Lung (tissue), 12 donors: ENCODE results near the gene CACNA1C. TPM values are rescaled to one million over a fixed set of nuclear protein-coding genes. Genes with fewer than 3 reads are reported as not detected.

Experiments used
- ATAC-seq: fragments of 200-7000 bp; cut with Tn5 transposase; one replicate; pipeline ENCODE4 v1.9.1; 2020; ENCODE audit warnings: moderate number of reproducible peaks; ENCODE audit not compliant: insufficient read depth, low FRiP score
- DNase-seq, 3 donors: peaks; one replicate each; pipeline ENCODE4 v3.0.0-alpha.2; 2013 to 2017
- H3K27ac ChIP-seq, 2 donors: one replicate each; pipeline ENCODE4 v1.5.1; 2013; ENCODE audit warnings: mild to moderate bottlenecking in 2 of 2, moderate library complexity in 2 of 2, control low read depth in 1 of 2, inconsistent platforms in 1 of 2, low read depth in 1 of 2, low read length in 1 of 2
- H3K27me3 ChIP-seq, 3 donors: one replicate each; pipeline ENCODE4 v1.5.1; 2013; ENCODE audit warnings: low read length in 2 of 3; ENCODE audit not compliant: control insufficient read depth in 3 of 3, insufficient read depth in 3 of 3
- H3K36me3 ChIP-seq, 4 donors: one replicate each; pipeline ENCODE4 v1.5.1; 2013; ENCODE audit warnings: low read length in 4 of 4, mild to moderate bottlenecking in 1 of 4, moderate library complexity in 1 of 4; ENCODE audit not compliant: control insufficient read depth in 4 of 4, insufficient read depth in 4 of 4
- H3K4me1 ChIP-seq, 5 donors: one replicate each; pipeline ENCODE4 v1.5.1; 2013; ENCODE audit warnings: low read length in 5 of 5, mild to moderate bottlenecking in 2 of 5, moderate library complexity in 1 of 5; ENCODE audit not compliant: control insufficient read depth in 5 of 5, insufficient read depth in 5 of 5
- H3K4me3 ChIP-seq: one replicate; pipeline ENCODE4 v1.5.1; 2013; ENCODE audit warnings: mild to moderate bottlenecking, control low read depth, moderate library complexity
- H3K9ac ChIP-seq, 2 donors: one replicate each; pipeline ENCODE4 v1.5.1; 2013; ENCODE audit warnings: low read length in 2 of 2, control low read depth in 1 of 2; ENCODE audit not compliant: insufficient read depth in 1 of 2
- H3K9me3 ChIP-seq, 4 donors: one replicate each; pipeline ENCODE4 v1.5.1; 2013; ENCODE audit warnings: low read length in 3 of 4, mild to moderate bottlenecking in 1 of 4, moderate library complexity in 1 of 4; ENCODE audit not compliant: control insufficient read depth in 4 of 4, insufficient read depth in 3 of 4
- WGBS, 2 donors: extraction: QIAGEN DNeasy Blood & Tissue Kit; methylation state at CpG; one replicate each; pipeline ENCODE4 v1.1.7; 2013; 5-methylcytosine and 5-hydroxymethylcytosine counted together
- polyA plus RNA-seq, 2 donors: library from polyadenylated mRNA; stranded (reverse); fragments of 200-250 nt; gene quantifications; one replicate each; pipeline ENCODE4 v1.2.1, GENCODE V29; 2013
- total RNA-seq, 2 donors: library from RNA; depleted of rRNA in 1 of 2; stranded (reverse); fragments of >200 nt in 1 of 2; gene quantifications; one replicate each; pipeline ENCODE4 v1.2.1, GENCODE V29; 2014 to 2021
- TF ChIP-seq, protein P1 (sequence below): IDR thresholded peaks from 2 replicates; pipeline ENCODE4 v1.5.1; 2012; ENCODE audit warnings: mild to moderate bottlenecking; ENCODE audit errors: control extremely low read depth, extremely low read depth
- donor health status: control.
- donor health status: control.
- donor health status: Bipolar disorder and iron deficiency.
- donor health status: healthy.
- donor health status: DM: yes; HTN: yes; CAD: no.

Gene CACNA1C
- total and polyA plus RNA-seq, 4 donors = 3.2 to 17.5 (median 7.5) TPM

DNA sequence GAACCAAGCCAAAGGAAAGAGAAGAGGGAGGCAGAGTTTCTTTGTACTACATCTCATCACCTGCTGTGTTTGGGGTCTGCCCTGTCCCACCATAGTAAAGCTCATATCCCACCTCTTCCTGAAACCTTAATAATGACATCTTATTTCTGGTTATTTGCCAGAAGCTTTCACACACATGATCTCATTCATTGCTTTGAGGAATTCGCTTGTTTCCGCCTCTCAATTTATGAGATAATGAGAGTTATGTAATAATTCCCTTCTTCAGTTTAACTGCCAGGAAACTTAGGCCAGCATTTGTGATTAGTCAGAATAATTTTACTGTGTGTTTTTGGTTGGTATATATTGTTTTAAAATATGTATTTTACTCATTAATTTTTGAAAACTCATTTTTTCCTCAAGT lies 205.2 kb downstream of the CACNA1C start:
- ATAC-seq (no peak), DNase-seq (peak in 2 of 3 donors; percentile 51)
- no peaks in the 10 kb centered on the region for H3K36me3 ChIP-seq
- H3K27ac ChIP-seq = no peak overlapping the region
- TF ChIP-seq, protein P1, sequence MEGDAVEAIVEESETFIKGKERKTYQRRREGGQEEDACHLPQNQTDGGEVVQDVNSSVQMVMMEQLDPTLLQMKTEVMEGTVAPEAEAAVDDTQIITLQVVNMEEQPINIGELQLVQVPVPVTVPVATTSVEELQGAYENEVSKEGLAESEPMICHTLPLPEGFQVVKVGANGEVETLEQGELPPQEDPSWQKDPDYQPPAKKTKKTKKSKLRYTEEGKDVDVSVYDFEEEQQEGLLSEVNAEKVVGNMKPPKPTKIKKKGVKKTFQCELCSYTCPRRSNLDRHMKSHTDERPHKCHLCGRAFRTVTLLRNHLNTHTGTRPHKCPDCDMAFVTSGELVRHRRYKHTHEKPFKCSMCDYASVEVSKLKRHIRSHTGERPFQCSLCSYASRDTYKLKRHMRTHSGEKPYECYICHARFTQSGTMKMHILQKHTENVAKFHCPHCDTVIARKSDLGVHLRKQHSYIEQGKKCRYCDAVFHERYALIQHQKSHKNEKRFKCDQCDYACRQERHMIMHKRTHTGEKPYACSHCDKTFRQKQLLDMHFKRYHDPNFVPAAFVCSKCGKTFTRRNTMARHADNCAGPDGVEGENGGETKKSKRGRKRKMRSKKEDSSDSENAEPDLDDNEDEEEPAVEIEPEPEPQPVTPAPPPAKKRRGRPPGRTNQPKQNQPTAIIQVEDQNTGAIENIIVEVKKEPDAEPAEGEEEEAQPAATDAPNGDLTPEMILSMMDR = no peak
- H3K4me3 ChIP-seq = no peak overlapping the region
- WGBS, 2 donors = 12 to 55% methylated on average over 2 of the region's 2 CpGs
- no peaks in the 10 kb centered on the region for H3K27me3 ChIP-seq
- H3K9ac ChIP-seq = no peak overlapping the region
- peaks cover 0 to 14% (median 0%) of the 10 kb centered on the region in 5 donors for H3K4me1 ChIP-seq
- H3K9me3 ChIP-seq = no peaks in the 10 kb centered on the region

DNA sequence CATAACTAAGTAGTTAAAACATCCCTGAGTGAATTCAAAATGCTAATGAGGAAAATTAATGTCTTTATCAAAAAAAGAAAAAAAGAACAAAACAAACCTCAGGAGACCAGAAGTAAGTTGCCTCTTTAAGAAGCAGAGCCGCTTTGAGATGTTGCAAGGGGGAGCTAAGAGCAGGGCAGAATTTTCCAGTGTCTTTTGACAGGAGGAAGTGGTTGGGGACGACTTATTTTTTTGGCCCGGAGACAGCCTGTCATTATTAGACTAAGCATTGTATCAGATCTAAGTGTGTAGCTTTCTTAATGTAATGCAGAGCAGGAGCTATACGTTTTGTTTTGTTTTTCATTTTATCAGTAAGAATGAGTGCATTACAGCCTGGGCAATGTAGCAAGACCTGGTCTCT lies 206.6 kb downstream of the CACNA1C start:
- no peaks in the 10 kb centered on the region for H3K27me3 ChIP-seq
- 10 to 19% methylated on average over 4 of the region's 4 CpGs for WGBS, 2 donors
- no peaks in the 10 kb centered on the region for H3K9me3 ChIP-seq
- TF ChIP-seq, protein P1 = no peak
- DNase-seq = peak in 2 of 3 donors; percentile 65 to 82
- ATAC-seq = no peak
- H3K36me3 ChIP-seq = no peaks in the 10 kb centered on the region
- peaks cover 0 to 14% (median 2%) of the 10 kb centered on the region in 5 donors for H3K4me1 ChIP-seq
- no peak overlapping the region for H3K27ac ChIP-seq
- no peak overlapping the region for H3K9ac ChIP-seq
- no peak overlapping the region for H3K4me3 ChIP-seq

DNA sequence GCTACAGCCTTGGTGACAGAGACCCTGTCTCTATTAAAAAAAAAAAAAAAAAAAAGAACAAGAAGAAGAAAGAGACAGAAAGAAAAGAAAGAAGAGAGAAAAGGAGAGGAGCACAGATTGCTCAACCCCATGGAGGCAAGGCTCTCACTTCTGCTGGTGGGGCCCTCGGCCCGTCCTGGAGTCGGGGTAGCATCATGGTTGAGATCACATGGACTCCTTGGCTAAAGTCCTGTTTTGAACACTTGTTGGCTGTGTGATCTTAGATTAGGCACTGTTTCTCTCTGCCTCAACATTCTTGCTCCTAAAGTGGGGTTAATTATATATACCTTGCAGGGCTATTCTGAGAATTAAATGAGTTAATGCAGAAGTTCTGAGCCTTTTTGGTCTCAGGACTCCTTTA lies 207.7 kb downstream of the CACNA1C start:
- Histone ChIP-seq H3K4me3 (no peak overlapping the region), H3K9me3 (no peaks in the 10 kb centered on the region), H3K9ac (no peak overlapping the region), H3K27ac (no peak overlapping the region), H3K27me3 (no peaks in the 10 kb centered on the region), H3K36me3 (no peaks in the 10 kb centered on the region), H3K4me1 (peaks cover 0 to 14% (median 6%) of the 10 kb centered on the region in 5 donors)
- ATAC-seq (no peak), DNase-seq (no peak)
- TF ChIP-seq, protein P1 = no peak
- 42 to 69% methylated on average over 3 of the region's 3 CpGs for WGBS, 2 donors

DNA sequence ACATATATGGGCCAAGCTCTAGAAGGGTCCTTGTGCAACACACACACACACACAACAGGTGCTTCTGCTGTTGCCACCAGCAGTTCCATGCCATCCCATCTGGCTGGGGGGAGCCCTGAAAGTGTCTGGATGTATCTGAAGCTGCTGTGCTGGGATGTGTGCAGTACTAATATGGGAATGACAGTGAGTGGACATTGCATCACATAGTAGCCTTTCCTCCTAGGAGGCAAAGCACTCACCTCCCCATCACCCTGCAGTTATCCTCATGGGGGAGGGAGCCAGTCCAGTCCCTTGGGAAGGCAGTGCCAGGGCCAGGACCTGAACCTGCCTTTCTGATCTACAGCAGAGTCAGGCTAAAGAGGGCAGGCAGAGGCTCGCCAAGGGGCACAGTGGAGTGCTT lies 208.9 kb downstream of the CACNA1C start:
- WGBS, 2 donors = 90 to 100% methylated on average over 1 of the region's 1 CpG
- Histone ChIP-seq H3K27me3 (no peaks in the 10 kb centered on the region), H3K27ac (no peak overlapping the region), H3K36me3 (no peaks in the 10 kb centered on the region), H3K4me1 (peaks cover 0 to 14% (median 6%) of the 10 kb centered on the region in 5 donors), H3K4me3 (no peak overlapping the region), H3K9ac (no peak overlapping the region), H3K9me3 (no peaks in the 10 kb centered on the region)
- DNase-seq (no peak), ATAC-seq (no peak)
- TF ChIP-seq, protein P1 = no peak
